Left cardiac atrium (tissue), 2 donors: Measurements from ENCODE around the gene KPNA6. TPM values are rescaled to one million over a fixed set of nuclear protein-coding genes. Genes with fewer than 3 reads are reported as not detected.

ENCODE experiments used
- microRNA-seq, 2 donors: library from miRNA; unstranded; fragments of <30 nt; microRNA quantifications; one replicate each; pipeline ENCODE4 v1.2.0, GENCODE V29; 2020
- total RNA-seq, 2 donors: library from RNA; stranded (reverse); fragmentation: NEBNext Ultra II Directional; extraction: Animal tissue kit (Norgen Biotek cat#: 25700); gene quantifications; one replicate each; pipeline ENCODE4 v1.2.1, GENCODE V29; 2021
- donor health status: DM: no; HTN: yes; CAD: no; lungs with severe emphysema.
- donor health status: DM: yes; HTN: yes; CAD: no.

The KPNA6 gene
- total RNA-seq, 2 donors from 2014 or later, result 59.3 to 73.3 TPM

Small RNA genes lying within 50 kb of the gene (microRNA-seq; reads per million reads assigned to microRNA genes)
- gene MIR5585, result 0 to 0.20 reads per million in 2 donors

Other genes with a start within 250 kb of the KPNA6 start
- 100 to 1,000 TPM; 281 to 449 TPM for gene PTP4A2, start 169.7 kb upstream of the KPNA6 start, total RNA-seq
- gene KHDRBS1, start 94.2 kb upstream of the KPNA6 start, total RNA-seq, result 10 to 100 TPM; 57.2 to 76.6 TPM
- gene TMEM39B, start 35.1 kb upstream of the KPNA6 start, total RNA-seq, result 1 to 10 TPM; 8.2 to 9.5 TPM
- gene TXLNA, start 71.6 kb downstream of the KPNA6 start, total RNA-seq, result 10 to 100 TPM; 20.3 to 35.6 TPM
- 10 to 100 TPM in 1 of 2 donors, 1 to 10 TPM in 1; 7.5 to 13.8 TPM for gene CCDC28B, start 92.5 kb downstream of the KPNA6 start, total RNA-seq
- gene IQCC, start 97.6 kb downstream of the KPNA6 start, total RNA-seq, result under 1 TPM; 0.76 to 0.97 TPM
- gene DCDC2B, start 101.0 kb downstream of the KPNA6 start, total RNA-seq, result not detected
- gene TMEM234, start 114.3 kb downstream of the KPNA6 start, total RNA-seq, result 1 to 10 TPM; 8.8 to 9.9 TPM
- gene EIF3I, start 114.4 kb downstream of the KPNA6 start, total RNA-seq, result 100 to 1,000 TPM in 1 of 2 donors, 10 to 100 TPM in 1; 95.1 to 110 TPM
- gene FAM167B, start 139.2 kb downstream of the KPNA6 start, total RNA-seq, result 1 to 10 TPM; 5.5 to 9.8 TPM
- gene LCK, start 143.2 kb downstream of the KPNA6 start, total RNA-seq, result 1 to 10 TPM; 1.2 to 2.6 TPM
- 10 to 100 TPM; 34.8 to 34.9 TPM for gene HDAC1, start 184.0 kb downstream of the KPNA6 start, total RNA-seq
- 10 to 100 TPM; 34.5 to 53.9 TPM for gene MARCKSL1, start 228.2 kb downstream of the KPNA6 start, total RNA-seq